ENCODE data around the gene USP12.

The USP12 gene

DNA sequence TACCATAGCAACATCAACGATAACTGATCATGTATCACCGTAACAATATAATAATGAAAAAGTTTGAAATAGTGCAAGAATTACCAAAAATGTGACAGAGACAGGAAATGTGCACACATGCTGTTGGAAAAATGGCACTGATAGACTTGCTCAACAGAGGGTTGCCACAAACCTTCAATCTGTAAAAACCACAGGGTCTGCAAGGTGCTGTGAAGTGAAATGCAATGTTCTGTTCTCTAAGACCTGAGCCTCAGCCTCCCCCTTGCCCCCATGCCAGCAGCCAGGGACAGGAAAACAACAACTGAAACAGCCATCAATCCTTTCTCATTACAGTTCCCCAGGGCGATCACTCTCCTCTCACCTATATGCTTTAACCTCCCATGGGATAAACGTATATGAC is 88.4 kb downstream of the USP12 start:
- TF ChIP-seq GABPA (IDR thresholded peaks at IDR 0.05; ENCODE audit: low read depth) (no peak), SPI1 (IDR thresholded peaks at IDR 0.05; ENCODE audit: borderline replicate concordance, low read depth) (no peak), POLR2AphosphoS5 (IDR thresholded peaks at IDR 0.05; ENCODE audit: low read depth) (no peak)
- TF ChIP-seq, protein P1, sequence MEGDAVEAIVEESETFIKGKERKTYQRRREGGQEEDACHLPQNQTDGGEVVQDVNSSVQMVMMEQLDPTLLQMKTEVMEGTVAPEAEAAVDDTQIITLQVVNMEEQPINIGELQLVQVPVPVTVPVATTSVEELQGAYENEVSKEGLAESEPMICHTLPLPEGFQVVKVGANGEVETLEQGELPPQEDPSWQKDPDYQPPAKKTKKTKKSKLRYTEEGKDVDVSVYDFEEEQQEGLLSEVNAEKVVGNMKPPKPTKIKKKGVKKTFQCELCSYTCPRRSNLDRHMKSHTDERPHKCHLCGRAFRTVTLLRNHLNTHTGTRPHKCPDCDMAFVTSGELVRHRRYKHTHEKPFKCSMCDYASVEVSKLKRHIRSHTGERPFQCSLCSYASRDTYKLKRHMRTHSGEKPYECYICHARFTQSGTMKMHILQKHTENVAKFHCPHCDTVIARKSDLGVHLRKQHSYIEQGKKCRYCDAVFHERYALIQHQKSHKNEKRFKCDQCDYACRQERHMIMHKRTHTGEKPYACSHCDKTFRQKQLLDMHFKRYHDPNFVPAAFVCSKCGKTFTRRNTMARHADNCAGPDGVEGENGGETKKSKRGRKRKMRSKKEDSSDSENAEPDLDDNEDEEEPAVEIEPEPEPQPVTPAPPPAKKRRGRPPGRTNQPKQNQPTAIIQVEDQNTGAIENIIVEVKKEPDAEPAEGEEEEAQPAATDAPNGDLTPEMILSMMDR (IDR thresholded peaks at IDR 0.05; ENCODE audit: insufficient read depth, low read length) = no peak
- TF ChIP-seq, protein P2, sequence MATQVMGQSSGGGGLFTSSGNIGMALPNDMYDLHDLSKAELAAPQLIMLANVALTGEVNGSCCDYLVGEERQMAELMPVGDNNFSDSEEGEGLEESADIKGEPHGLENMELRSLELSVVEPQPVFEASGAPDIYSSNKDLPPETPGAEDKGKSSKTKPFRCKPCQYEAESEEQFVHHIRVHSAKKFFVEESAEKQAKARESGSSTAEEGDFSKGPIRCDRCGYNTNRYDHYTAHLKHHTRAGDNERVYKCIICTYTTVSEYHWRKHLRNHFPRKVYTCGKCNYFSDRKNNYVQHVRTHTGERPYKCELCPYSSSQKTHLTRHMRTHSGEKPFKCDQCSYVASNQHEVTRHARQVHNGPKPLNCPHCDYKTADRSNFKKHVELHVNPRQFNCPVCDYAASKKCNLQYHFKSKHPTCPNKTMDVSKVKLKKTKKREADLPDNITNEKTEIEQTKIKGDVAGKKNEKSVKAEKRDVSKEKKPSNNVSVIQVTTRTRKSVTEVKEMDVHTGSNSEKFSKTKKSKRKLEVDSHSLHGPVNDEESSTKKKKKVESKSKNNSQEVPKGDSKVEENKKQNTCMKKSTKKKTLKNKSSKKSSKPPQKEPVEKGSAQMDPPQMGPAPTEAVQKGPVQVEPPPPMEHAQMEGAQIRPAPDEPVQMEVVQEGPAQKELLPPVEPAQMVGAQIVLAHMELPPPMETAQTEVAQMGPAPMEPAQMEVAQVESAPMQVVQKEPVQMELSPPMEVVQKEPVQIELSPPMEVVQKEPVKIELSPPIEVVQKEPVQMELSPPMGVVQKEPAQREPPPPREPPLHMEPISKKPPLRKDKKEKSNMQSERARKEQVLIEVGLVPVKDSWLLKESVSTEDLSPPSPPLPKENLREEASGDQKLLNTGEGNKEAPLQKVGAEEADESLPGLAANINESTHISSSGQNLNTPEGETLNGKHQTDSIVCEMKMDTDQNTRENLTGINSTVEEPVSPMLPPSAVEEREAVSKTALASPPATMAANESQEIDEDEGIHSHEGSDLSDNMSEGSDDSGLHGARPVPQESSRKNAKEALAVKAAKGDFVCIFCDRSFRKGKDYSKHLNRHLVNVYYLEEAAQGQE (IDR thresholded peaks at IDR 0.05; ENCODE audit: insufficient replicate concordance, low read depth) = no peak
- H3K27me3 ChIP-seq (ENCODE audit: insufficient read depth, poor library complexity, severe bottlenecking) = no peaks in the 10 kb centered on the region
- no peak overlapping the region for H3K27ac ChIP-seq (replicated peaks)
- H3K4me3 ChIP-seq (replicated peaks; ENCODE audit: insufficient read depth, low read length) = no peak overlapping the region
- peak in 1 of 2 experiments; percentile 35 for DNase-seq (ENCODE audit: low read depth in 1 of 2, low spot score in 1 of 2)

DNA sequence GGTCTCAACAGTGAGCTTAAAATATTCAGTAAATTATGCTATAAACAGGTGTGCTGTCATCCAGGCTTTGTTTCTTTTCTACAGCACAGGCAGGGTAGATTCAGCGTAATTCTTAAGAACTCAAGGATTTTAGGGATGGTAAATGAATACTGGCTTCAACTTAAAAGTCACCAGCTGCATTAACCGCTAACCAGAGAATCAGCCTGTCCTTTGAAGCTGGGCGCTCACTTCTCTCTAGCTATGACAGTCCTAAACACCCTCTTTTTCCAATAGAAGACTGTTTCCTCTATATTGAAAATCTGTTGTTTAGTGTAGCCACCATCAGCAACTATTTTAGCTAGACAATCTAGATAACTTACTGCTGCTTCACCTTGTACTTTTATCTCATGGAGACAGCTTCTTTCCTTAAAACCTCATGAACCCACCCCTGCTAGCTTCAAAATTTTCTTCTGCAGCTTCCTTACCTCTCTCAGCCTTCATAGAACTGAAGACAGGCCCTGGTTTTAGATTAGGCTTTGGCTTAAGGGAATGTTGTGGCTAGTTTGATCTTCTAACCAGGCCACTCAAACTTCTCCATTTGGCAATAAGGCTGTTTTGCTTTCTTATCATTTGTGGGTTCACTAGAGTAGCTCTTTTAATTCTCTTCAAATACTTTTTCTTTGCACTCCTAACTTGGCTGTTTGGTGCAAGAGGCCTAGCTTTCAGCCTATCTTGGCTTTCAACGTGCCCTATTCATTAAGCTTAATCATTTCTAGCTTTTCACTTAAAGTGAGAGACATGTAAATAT is 89.5 kb downstream of the USP12 start:
- Histone ChIP-seq H3K27me3 (ENCODE audit: insufficient read depth, poor library complexity, severe bottlenecking) (no peaks in the 10 kb centered on the region), H3K27ac (replicated peaks) (no peak overlapping the region), H3K4me3 (replicated peaks; ENCODE audit: insufficient read depth, low read length) (no peak overlapping the region)
- DNase-seq (ENCODE audit: low read depth in 1 of 2, low spot score in 1 of 2) = no peak
- TF ChIP-seq GABPA (IDR thresholded peaks at IDR 0.05; ENCODE audit: low read depth) (no peak), SPI1 (IDR thresholded peaks at IDR 0.05; ENCODE audit: borderline replicate concordance, low read depth) (no peak), POLR2AphosphoS5 (IDR thresholded peaks at IDR 0.05; ENCODE audit: low read depth) (no peak)
- TF ChIP-seq, protein P2 (IDR thresholded peaks at IDR 0.05; ENCODE audit: insufficient replicate concordance, low read depth) = no peak
- TF ChIP-seq, protein P1 (IDR thresholded peaks at IDR 0.05; ENCODE audit: insufficient read depth, low read length) = no peak

DNA sequence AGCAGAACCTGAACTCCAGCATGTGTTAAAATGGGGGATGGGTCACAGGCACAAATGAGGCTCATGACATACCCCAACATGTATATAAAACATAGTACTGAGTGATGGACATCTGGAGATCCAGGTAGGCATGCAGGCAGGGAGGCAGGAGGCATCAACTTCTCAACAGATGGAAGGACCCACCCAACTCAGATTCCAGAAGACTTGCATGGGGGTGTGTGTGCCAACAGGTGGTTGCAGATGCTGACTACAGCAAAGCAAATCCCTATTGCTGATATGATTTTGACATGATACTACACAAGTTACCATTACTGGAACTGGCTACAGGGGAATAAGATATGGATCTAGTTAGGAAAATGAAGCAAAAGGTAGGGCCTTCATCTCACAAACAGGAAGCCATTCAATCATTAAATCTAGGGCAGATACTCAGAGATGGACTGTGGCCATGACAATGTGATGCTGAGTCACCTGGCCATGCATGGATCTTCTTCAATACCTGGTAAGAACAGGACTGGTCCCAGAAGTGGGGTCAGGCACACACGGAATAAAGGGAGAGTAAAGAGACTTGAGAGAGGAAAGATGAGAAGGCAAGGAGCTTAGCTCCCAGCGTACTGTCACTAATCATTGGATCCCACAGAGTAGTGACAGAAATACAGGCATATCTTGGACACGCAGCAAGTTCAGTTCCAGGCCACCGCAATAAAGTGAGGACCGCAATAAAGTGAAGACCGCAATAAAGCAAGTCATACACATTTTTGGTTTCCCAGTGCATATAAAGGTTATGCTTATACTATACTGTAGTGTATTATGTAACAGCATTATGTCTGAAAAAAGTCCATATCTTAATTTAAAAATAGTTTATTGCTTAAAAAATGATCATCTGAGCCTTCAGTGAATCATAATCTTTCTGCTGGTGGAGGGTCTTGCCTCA is 91.3 kb downstream of the USP12 start:
- H3K27ac ChIP-seq (replicated peaks) = no peak overlapping the region
- no peak for TF ChIP-seq SPI1 (IDR thresholded peaks at IDR 0.05; ENCODE audit: borderline replicate concordance, low read depth)
- TF ChIP-seq, protein P2 (IDR thresholded peaks at IDR 0.05; ENCODE audit: insufficient replicate concordance, low read depth) = no peak
- TF ChIP-seq, protein P1 (IDR thresholded peaks at IDR 0.05; ENCODE audit: insufficient read depth, low read length) = no peak
- TF ChIP-seq POLR2AphosphoS5 (IDR thresholded peaks at IDR 0.05; ENCODE audit: low read depth) = no peak
- no peak for TF ChIP-seq GABPA (IDR thresholded peaks at IDR 0.05; ENCODE audit: low read depth)
- DNase-seq (ENCODE audit: low read depth in 1 of 2, low spot score in 1 of 2) = no peak
- no peak overlapping the region for H3K4me3 ChIP-seq (replicated peaks; ENCODE audit: insufficient read depth, low read length)
- H3K27me3 ChIP-seq (ENCODE audit: insufficient read depth, poor library complexity, severe bottlenecking) = no peaks in the 10 kb centered on the region

All from HL-60 (cell line).